Activated CD4-positive, CD25-positive, alpha-beta regulatory T cell (primary cell): ENCODE data around the gene DMRT2.

Experiments used
- DNase-seq, 4 experiments: peaks; one replicate each; lab custom pipeline; 2025; lab: John Stamatoyannopoulos, UW

Gene DMRT2

DNA sequence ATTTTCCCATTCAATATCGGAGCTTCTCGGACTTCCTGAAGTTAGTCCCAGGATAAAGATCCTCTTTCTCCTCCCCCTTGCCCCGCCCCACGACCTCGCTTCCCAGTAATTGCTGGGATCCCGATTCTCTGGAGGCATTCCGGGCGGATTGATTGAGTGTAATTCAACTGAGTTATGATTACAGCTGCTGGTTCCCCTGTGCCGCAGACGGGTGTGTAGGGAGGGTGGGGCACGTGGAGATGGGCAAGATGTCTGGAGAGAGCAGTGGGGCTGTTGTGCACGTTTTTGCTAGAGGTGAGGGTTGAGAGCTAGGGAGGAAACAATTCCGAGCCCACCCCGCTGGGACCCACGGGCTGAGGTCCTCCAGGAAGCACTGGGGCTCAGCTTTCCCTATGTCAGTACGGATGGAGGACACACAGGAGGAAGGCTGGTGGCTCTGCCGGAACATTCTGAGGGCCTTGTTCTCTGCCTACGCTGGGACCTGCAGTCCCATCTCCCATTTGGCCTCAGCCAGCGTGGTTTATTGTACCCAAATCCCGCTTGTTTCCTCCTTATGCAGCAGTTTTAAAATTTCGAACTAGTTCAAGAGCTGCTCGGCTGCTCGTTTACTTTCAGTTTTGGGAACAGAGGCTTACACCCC is 2.4 kb upstream of the DMRT2 start:
- DNase-seq, result no peak

GRCh38 chr9:1048231-1048619 is 1.9 kb upstream of the DMRT2 start:
- DNase-seq, result no peak

GRCh38 chr9:1048811-1049210 is 1.3 kb upstream of the DMRT2 start:
- no peak for DNase-seq

DNA sequence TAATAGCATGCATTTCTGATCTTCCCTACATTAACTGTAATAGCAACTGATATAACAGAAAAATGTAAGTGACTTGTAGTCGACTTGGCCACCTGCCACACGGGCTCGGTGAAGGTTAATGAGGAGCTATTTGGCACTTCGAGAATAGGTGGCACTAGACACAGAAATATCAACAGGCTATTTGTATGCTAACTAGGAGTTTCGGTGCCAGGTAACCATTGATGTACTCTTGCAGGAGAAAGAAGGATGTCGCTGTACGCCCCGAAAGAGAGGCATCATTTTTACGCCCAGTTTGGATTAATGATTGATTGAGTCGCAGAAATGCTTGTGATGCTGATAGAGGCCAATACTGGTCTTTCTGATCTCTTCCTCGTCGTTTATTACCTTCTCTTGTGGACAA is 516 bp upstream of the DMRT2 start:
- DNase-seq, result no peak

GRCh38 chr9:1051210-1051583 is 1.0 kb downstream of the DMRT2 start:
- DNase-seq, result no peak

DNA sequence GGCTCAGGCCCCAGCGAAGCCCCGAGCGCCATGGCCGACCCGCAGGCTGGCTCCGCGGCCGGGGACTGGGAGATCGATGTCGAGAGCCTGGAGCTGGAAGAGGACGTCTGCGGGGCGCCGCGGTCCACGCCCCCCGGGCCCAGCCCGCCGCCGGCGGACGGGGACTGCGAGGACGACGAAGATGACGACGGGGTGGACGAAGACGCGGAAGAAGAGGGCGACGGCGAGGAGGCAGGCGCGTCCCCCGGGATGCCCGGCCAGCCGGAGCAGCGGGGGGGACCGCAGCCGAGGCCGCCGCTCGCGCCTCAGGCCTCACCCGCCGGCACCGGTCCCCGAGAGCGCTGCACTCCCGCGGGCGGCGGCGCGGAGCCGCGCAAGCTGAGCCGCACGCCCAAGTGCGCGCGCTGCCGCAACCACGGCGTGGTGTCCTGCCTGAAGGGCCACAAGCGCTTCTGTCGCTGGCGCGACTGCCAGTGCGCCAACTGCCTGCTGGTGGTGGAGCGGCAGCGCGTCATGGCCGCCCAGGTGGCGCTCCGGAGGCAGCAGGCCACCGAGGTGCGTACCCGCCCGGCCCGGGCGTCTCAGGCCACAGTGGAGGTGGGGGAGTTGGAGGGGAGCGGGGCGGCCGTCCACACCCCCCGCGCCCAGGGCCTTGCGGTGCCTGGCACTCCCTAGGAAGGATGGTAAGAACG is 1.6 kb downstream of the DMRT2 start:
- DNase-seq, result no peak

DNA sequence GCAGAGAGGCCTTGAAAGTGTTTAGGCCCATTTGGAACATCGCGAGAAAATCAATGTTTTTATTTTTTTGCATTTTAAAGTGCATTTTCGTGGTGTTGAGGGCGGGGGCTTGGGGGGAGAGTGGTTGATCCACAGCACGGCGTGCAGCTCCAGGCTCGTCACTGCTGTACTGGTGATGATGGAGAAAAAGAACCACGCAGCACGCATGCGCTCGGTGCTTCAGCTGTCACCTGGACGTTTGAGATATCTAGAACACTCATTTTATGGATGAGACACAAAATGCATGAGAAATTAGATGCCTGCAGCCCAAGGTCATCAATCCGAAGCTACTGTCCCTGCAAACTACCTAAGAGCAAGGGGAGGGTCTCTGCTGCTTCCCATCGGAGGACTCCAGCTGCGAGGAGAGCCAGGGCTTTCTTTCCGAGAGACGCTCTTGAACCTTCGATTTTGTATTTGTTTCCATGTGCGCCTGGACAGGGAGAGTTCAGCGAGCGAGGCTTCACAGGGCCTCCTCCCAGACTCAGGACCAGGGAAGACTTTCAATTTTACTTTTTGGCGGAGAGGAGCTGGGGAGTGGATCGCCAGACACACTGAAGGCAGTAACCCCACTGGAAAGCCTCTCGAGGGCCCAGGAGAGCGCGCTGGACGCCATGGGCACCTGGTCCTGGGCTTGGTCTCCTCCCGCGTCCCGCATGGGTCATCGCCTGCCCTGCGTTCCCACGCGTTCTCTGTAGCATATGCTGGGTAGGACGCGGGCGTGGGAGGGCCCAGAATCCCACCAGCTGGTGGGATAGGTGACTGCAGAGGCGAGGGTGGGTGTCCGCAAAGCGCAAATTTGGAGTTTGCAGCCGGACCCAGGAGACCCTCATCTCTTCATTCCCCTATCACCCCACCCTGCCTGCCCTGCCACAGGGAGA is 2.5 kb downstream of the DMRT2 start:
- no peak for DNase-seq

DNA sequence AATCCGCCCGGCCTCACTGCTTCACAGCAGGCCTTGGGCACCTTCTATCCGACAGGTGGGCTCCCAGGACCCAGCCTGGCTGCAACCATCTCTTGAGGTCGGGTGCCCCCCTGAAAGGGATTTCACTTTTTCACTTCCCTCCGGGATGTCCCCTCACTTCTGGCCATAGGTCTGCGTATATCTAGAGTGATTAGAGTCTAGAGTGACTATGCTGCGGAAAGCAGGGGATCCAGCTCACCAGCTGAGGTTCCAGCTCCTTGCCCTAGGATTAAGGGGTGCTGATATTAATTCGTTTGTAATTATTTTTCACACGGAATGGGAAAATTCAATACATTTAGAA is 3.1 kb downstream of the DMRT2 start:
- no peak for DNase-seq

GRCh38 chr9:1053986-1054425 is 3.8 kb downstream of the DMRT2 start:
- no peak for DNase-seq

DNA sequence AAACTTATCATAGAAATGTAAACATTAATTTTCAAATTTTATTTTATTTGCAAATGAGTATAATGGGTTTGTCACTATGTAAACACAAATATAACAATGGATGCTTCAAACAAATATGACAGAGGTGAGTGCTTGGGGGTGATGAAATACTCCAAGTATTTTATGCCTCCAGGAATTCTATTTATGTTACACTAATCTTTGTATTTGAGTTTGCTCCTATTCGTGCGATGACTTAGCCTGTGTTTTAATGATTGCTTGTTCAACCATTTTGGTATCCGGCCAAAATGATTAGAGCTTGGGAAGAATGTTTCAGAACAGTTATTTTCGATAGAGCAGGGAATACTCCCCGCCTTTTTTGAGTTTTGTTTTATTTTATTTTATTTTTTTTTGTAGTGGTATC is 5.0 kb downstream of the DMRT2 start:
- DNase-seq, result no peak

GRCh38 chr9:1057910-1058309 is 7.8 kb downstream of the DMRT2 start:
- no peak for DNase-seq

DNA sequence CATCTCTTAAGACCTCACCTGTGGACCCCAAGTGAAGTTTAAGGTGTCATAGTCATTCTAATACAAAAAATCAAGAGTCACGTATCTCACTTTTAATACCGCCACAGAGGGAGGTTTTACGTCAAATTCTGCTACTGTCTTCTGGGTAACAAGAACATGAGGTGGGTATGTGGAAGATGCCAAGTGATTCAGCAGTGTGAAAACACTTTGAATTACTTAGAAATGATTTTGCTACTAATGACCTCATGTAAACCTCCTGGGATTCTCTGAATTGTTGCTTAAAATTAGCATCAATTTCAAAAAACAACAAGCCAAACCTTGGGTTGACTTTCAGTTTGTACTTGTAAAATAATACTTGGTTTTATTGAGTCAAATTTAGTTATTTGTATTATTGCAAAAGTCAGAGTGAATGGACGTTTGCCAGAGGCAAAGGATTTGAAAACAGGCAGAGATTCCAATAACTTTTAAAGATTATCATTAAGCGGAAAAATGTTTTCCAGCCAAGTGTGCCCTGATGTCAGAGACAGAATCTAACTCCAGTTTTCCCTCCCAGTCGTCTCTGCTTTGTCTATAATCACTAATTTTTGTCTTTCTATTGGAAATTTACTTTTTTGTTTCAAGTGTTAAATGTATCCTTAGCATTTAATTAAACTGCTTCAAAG is 8.8 kb downstream of the DMRT2 start:
- no peak for DNase-seq

DNA sequence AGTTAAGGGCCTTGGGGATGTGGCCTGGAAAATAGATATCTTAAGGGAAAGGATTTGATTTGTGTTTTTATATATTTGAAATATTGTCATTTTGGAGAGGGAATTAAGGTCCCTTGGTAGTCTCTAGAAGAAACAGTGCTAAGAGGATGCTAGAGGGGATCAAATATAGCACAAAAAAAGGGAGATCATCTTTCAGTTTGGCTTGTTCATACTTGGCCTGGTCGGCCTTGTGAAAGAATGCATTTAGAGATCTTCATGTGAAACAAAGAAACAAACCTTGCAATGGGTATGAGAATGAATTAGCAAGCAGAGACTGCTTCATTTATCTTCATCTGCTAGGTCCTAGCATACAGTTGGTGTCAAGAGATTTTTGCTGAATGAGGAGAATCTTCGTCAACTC is 15.0 kb downstream of the DMRT2 start:
- DNase-seq, result no peak

DNA sequence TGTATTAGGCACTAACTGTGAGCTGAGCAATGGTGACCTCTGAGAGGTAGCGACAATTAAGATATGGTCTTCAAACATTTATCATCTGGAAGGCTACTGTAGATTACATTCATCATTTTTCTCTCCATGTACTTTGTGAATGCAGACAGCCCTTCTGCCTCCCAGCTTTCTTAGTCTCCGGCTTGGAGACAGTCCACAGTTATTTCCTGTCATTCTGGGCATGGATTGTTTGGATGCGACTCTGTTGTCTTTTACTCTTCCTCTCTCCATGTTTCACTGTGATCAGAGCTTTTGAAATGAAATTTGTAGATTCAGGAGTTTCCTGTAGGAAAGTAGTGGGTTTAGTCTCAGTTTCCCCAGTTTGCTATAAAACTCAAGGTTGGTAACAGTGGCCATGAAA is 20.5 kb downstream of the DMRT2 start:
- no peak for DNase-seq

DNA sequence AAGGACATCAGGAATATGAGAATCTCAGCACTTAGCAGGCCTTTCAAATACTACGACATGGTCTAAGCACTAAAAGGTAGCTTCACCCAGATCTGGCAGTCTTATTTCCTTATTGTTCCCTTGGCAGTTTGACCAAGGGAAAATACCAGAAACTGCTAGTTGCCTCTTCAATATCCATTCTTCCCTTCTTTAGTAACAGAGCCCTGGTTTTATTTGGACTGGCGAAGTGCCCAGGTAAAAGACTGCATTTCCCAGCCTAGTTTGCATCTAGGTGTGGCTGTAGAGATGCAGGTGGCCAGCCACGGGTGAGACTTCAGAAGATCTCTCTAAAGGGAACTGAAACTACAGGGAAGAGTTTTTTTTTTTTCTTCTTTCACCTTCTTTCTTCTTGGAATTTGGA is 21.6 kb downstream of the DMRT2 start:
- no peak for DNase-seq

DNA sequence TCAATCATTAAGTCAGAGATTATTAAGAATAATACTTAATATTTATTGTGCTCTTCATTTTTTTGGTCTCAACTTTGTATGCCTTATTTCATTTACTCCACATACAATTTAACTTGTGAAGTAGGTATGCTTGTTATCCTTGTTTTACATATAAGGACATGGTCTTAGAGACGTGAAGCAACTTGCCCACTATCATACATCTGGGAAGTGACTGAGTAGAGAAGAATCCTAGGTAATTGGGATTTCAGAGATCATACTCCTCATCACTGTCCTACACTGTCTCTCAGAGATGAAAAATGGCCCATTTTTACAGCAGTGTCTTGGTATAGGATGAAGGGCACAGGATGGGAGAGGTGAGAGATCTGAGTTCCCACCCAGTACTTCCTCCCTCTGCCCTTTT is 23.3 kb downstream of the DMRT2 start:
- DNase-seq, result no peak

DNA sequence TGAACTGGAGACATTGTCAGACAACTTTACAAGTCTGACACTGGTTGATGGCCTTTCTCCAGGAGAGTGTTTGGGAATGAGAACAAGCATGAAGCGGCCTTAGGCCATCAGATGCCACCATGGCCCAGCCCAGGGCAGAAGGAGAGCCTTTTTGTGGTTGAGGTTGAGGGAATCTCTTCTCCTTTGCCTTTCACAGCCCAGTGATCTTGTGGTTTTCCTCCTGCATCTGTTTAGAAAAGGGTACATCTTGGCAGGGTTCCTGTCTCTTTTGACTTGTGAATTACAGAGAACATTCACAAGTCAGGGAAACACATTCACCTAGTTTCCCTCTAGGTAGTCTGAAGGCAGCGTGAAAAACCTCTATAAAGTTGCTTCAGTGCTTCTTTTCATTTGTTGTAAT is 27.5 kb downstream of the DMRT2 start:
- no peak for DNase-seq

GRCh38 chr9:1083325-1083913 is 33.3 kb downstream of the DMRT2 start:
- DNase-seq, result no peak

DNA sequence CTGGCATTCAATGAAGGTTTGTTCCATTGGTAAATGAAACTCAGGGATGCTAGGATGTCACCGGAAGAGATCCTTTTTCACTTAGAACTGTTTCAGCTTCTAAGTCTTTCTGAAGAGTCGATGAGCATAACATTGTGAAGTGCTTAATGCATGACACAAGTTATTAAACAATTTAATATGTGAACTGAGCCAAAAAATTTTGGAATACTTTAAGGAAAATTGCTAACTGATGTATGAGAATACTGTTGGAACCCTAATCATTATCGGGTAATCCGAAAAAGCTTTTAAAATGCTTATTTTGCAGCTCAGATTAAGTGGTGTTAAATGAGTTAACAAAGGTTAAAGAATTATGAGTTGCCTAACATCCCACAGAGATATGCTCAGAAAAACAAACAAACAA is 34.9 kb downstream of the DMRT2 start:
- no peak for DNase-seq

GRCh38 chr9:1086517-1086916 is 36.4 kb downstream of the DMRT2 start:
- DNase-seq, result no peak

- DNase-seq, result no peak
These were observed 37.1 kb downstream of the DMRT2 start for GRCh38 chr9:1087120-1087881.
